ENCODE results near the gene GPR161.

DNA sequence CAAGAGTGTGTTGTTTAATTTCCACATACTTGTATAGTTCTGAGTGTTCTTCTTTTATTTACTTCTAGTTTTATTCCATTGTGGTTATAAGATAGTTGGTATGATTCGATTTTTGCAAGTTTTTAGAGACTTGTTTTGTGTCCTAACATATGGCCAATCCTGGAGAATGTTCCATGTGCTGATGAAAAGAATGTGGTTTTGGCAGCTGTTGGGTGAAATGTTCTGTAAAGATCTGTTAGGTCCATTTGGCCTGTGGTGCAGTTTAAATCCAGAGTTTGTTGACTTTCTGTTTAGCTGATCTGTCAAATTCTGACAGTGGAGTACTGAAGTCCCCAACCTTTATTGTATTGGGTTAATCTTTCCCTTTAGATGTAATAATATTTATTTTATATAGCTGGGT lies 22.5 kb upstream of the GPR161 start:
- TF ChIP-seq, protein P1, sequence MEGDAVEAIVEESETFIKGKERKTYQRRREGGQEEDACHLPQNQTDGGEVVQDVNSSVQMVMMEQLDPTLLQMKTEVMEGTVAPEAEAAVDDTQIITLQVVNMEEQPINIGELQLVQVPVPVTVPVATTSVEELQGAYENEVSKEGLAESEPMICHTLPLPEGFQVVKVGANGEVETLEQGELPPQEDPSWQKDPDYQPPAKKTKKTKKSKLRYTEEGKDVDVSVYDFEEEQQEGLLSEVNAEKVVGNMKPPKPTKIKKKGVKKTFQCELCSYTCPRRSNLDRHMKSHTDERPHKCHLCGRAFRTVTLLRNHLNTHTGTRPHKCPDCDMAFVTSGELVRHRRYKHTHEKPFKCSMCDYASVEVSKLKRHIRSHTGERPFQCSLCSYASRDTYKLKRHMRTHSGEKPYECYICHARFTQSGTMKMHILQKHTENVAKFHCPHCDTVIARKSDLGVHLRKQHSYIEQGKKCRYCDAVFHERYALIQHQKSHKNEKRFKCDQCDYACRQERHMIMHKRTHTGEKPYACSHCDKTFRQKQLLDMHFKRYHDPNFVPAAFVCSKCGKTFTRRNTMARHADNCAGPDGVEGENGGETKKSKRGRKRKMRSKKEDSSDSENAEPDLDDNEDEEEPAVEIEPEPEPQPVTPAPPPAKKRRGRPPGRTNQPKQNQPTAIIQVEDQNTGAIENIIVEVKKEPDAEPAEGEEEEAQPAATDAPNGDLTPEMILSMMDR (conservative IDR thresholded peaks at IDR 0.05), result no peak
- no peak for TF ChIP-seq EZH2 (IDR thresholded peaks at IDR 0.05; ENCODE audit: low read depth)

Data from PC-9 (cell line).